HEK293 (cell line): ENCODE results near the gene CKMT2.

Experiments
- CTCF ChIA-PET: fragments of 350-600 bp; formaldehyde crosslinking; extraction: SDS; loops from one replicate; lab custom pipeline; 2021; ENCODE audit warnings: antibody characterized with exemption; lab: Yijun Ruan, JAX
- POLR2A ChIA-PET: fragments of 300-600 bp; formaldehyde crosslinking; extraction: SDS; loops from one replicate; lab custom pipeline; 2020; ENCODE audit warnings: antibody characterized with exemption, inconsistent platforms; lab: Yijun Ruan, JAX
- H3K27ac ChIP-seq: fragments of 200-500 bp; sonication (Bioruptor generic); 2 replicates; pipeline ENCODE4 v1.5.1; 2014; ENCODE audit warnings: low read depth, low read length, control low read depth, inconsistent platforms; ENCODE audit errors: extremely low read depth
- H3K36me3 ChIP-seq, 2 experiments: fragments of 200-500 bp in 1 of 2; sonication (Bioruptor generic) in 1 of 2; 1 replicate in 1 of 2; 2 replicates in 1 of 2; pipeline ENCODE4 v1.5.1; 2014 to 2017; ENCODE audit warnings: inconsistent platforms in 2 of 2, low read length in 2 of 2; ENCODE audit not compliant: control insufficient read depth in 2 of 2, insufficient read depth in 1 of 2
- H3K4me1 ChIP-seq: fragments of 200-500 bp; sonication (Bioruptor generic); 2 replicates; pipeline ENCODE4 v1.5.1; 2014; ENCODE audit warnings: mild to moderate bottlenecking, low read length, inconsistent platforms; ENCODE audit not compliant: control insufficient read depth, insufficient read depth
- H3K4me3 ChIP-seq: 2 replicates; pipeline ENCODE4 v1.5.1; 2011; ENCODE audit warnings: low read depth, mild to moderate bottlenecking, control low read depth, low read length, moderate library complexity
- H3K9me3 ChIP-seq: fragments of 200-500 bp; sonication (Bioruptor generic); 2 replicates; pipeline ENCODE4 v1.5.1; 2014; ENCODE audit warnings: low read depth, low read length, inconsistent platforms; ENCODE audit not compliant: control insufficient read depth, insufficient read depth
- BCL11A ChIP-seq: fragments of 450-650 bp; formaldehyde crosslinking; IDR thresholded peaks from 2 replicates; pipeline ENCODE4 v1.5.1; 2016; ENCODE audit warnings: low read depth, missing biosample characterization, missing genetic modification characterization
- FEZF1 ChIP-seq: fragments of 450-650 bp; formaldehyde crosslinking; IDR thresholded peaks from 2 replicates; pipeline ENCODE4 v1.5.1; 2016; ENCODE audit warnings: missing biosample characterization, missing genetic modification characterization
- GLIS2 ChIP-seq: fragments of 450-650 bp; formaldehyde crosslinking; IDR thresholded peaks from 2 replicates; pipeline ENCODE4 v1.5.1; 2016; ENCODE audit warnings: missing biosample characterization, missing genetic modification characterization
- MEIS1 ChIP-seq: sonication (generic); formaldehyde crosslinking; IDR thresholded peaks from 2 replicates; pipeline ENCODE4 v1.8.1; 2022; ENCODE audit warnings: missing genetic modification reagents, mild to moderate bottlenecking, borderline replicate concordance
- MYNN ChIP-seq: fragments of 450-650 bp; formaldehyde crosslinking; IDR thresholded peaks from 2 replicates; pipeline ENCODE4 v1.5.1; 2016; ENCODE audit warnings: missing biosample characterization, missing genetic modification characterization, borderline replicate concordance
- PRDM1 ChIP-seq: fragments of 450-650 bp; formaldehyde crosslinking; IDR thresholded peaks from 2 replicates; pipeline ENCODE4; 2016; ENCODE audit warnings: missing biosample characterization, missing genetic modification characterization
- SALL2 ChIP-seq: fragments of 450-650 bp; formaldehyde crosslinking; IDR thresholded peaks from 2 replicates; pipeline ENCODE4 v1.5.0; 2017; ENCODE audit warnings: missing biosample characterization, mild to moderate bottlenecking, missing genetic modification characterization, borderline replicate concordance
- SCRT1 ChIP-seq: fragments of 450-650 bp; formaldehyde crosslinking; IDR thresholded peaks from 2 replicates; pipeline ENCODE4 v1.5.1; 2016; ENCODE audit warnings: missing biosample characterization, missing genetic modification characterization, borderline replicate concordance
- TRIM28 ChIP-seq: IDR thresholded peaks from 2 replicates; pipeline ENCODE4 v1.6.1; 2011; ENCODE audit warnings: low read length, control low read depth, borderline replicate concordance
- ZBTB20 ChIP-seq: fragments of 450-650 bp; formaldehyde crosslinking; IDR thresholded peaks from 2 replicates; pipeline ENCODE4 v1.5.1; 2016; ENCODE audit warnings: missing biosample characterization, missing genetic modification characterization
- ZBTB48 ChIP-seq: fragments of 450-650 bp; formaldehyde crosslinking; IDR thresholded peaks from 2 replicates; pipeline ENCODE4 v1.5.1; 2016; ENCODE audit warnings: missing biosample characterization, missing genetic modification characterization
- ZNF112 ChIP-seq: fragments of 450-650 bp; formaldehyde crosslinking; IDR thresholded peaks from 2 replicates; pipeline ENCODE4 v1.5.0; 2017; ENCODE audit warnings: missing biosample characterization, missing genetic modification characterization
- ZNF184 ChIP-seq: fragments of 450-650 bp; IDR thresholded peaks from 2 replicates; pipeline ENCODE4 v1.5.1; 2018; ENCODE audit warnings: missing biosample characterization, mild to moderate bottlenecking, missing genetic modification characterization
- ZNF24 ChIP-seq: fragments of 450-650 bp; formaldehyde crosslinking; IDR thresholded peaks from 2 replicates; pipeline ENCODE4 v1.5.1; 2016; ENCODE audit warnings: missing biosample characterization, missing genetic modification characterization
- ZNF292 ChIP-seq: fragments of 450-650 bp; formaldehyde crosslinking; IDR thresholded peaks from 2 replicates; pipeline ENCODE4 v1.5.1; 2016; ENCODE audit warnings: low read depth, missing biosample characterization, missing genetic modification characterization, borderline replicate concordance
- ZNF302 ChIP-seq: fragments of 450-650 bp; formaldehyde crosslinking; IDR thresholded peaks from 2 replicates; pipeline ENCODE4 v1.5.1; 2016; ENCODE audit warnings: missing biosample characterization, missing genetic modification characterization, low read depth
- ZNF324 ChIP-seq: fragments of 450-650 bp; formaldehyde crosslinking; IDR thresholded peaks from 2 replicates; pipeline ENCODE4 v1.5.1; 2016; ENCODE audit warnings: missing biosample characterization, missing genetic modification characterization
- ZNF473 ChIP-seq: fragments of 450-650 bp; formaldehyde crosslinking; IDR thresholded peaks from 2 replicates; pipeline ENCODE4 v1.5.1; 2017; ENCODE audit warnings: missing biosample characterization, missing genetic modification characterization
- ZNF521 ChIP-seq: fragments of 450-650 bp; formaldehyde crosslinking; IDR thresholded peaks from 2 replicates; pipeline ENCODE4 v1.5.1; 2017; ENCODE audit warnings: missing biosample characterization, mild to moderate bottlenecking, missing genetic modification characterization
- ZNF530 ChIP-seq: fragments of 450-650 bp; formaldehyde crosslinking; IDR thresholded peaks from 2 replicates; pipeline ENCODE4 v1.5.1; 2016; ENCODE audit warnings: low read depth, missing biosample characterization, missing genetic modification characterization
- ZNF548 ChIP-seq: fragments of 450-650 bp; formaldehyde crosslinking; IDR thresholded peaks from 2 replicates; pipeline ENCODE4 v1.5.1; 2016; ENCODE audit warnings: missing biosample characterization, missing genetic modification characterization
- ZNF658 ChIP-seq: fragments of 450-650 bp; formaldehyde crosslinking; IDR thresholded peaks from 2 replicates; pipeline ENCODE4; 2016; ENCODE audit warnings: missing biosample characterization, missing genetic modification characterization
- ZNF768 ChIP-seq: fragments of 450-650 bp; formaldehyde crosslinking; IDR thresholded peaks from 2 replicates; pipeline ENCODE4 v1.5.1; 2018; ENCODE audit warnings: missing biosample characterization, mild to moderate bottlenecking, missing genetic modification characterization
- TF ChIP-seq, protein P1 (sequence below): fragments of 450-650 bp; formaldehyde crosslinking; IDR thresholded peaks from 2 replicates; pipeline ENCODE4 v1.5.1; 2016; ENCODE audit warnings: missing biosample characterization, missing genetic modification characterization
- TF ChIP-seq, protein P2 (sequence below): fragments of 450-650 bp; formaldehyde crosslinking; IDR thresholded peaks from 2 replicates; pipeline ENCODE4 v1.5.1; 2016; ENCODE audit warnings: missing biosample characterization, missing genetic modification characterization
- TF ChIP-seq, protein P3 (sequence below): fragments of 450-650 bp; formaldehyde crosslinking; IDR thresholded peaks from 2 replicates; pipeline ENCODE4 v1.5.1; 2016; ENCODE audit warnings: missing biosample characterization, missing genetic modification characterization
- TF ChIP-seq, protein P4 (sequence below): fragments of 450-650 bp; formaldehyde crosslinking; IDR thresholded peaks from 2 replicates; pipeline ENCODE4 v1.5.1; 2016; ENCODE audit warnings: missing biosample characterization, missing genetic modification characterization
- TF ChIP-seq, protein P5 (sequence below): fragments of 450-650 bp; formaldehyde crosslinking; IDR thresholded peaks from 2 replicates; pipeline ENCODE4 v1.5.1; 2017; ENCODE audit warnings: missing biosample characterization, mild to moderate bottlenecking, missing genetic modification characterization, moderate library complexity
- TF ChIP-seq, protein P6 (sequence below): fragments of 450-650 bp; formaldehyde crosslinking; IDR thresholded peaks from 2 replicates; pipeline ENCODE4 v1.5.1; 2016; ENCODE audit warnings: missing biosample characterization, missing genetic modification characterization
- TF ChIP-seq, protein P7 (sequence below): fragments of 450-650 bp; formaldehyde crosslinking; IDR thresholded peaks from 2 replicates; pipeline ENCODE4 v1.5.1; 2016; ENCODE audit warnings: missing biosample characterization, missing genetic modification characterization

The CKMT2 gene

DNA sequence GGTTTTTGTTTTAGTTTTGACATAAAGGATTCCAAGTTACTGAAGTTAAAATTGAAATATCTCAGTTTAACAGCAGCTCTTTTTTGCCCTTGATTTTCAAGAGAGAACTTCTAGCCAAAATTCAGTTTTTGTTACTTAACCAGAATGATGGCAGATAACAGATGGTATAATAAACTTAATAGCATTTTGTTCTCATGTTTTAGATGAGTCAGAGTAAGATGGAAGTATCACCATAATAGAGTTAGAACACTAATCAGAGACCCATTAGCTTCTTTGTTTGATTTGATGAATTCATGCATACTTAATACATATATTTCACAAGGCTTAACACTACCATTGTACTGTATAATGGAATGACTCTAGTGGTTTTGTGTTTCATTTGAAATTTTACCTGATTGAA, 80.2 kb downstream of the CKMT2 start:
- CTCF ChIA-PET, result interaction anchor here (1.2 kb wide), 2 partner anchors 12 to 14 kb away, joined by 3 read pairs; partner anchors contain the start of gene ZCCHC9

DNA sequence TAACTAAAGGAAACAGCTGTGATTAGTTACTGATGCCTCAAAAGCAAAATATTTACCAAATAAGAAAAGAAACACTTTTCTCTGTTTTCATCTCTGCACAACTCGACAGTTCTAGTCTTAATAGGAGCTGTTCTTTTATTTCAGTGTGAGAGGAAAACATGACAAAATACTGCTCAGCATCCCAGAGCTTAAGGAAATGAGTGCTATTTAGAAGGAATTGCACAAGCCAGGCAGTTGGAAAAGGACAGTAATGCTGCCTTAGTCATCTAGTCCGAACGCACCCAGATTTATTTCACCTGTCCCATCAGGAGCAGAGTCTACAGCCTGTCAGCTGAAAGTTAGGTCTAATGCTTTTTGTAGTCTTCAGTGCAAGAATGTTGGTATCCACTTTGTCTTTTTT, 80.6 kb downstream of the CKMT2 start:
- Histone ChIP-seq H3K4me3 (no peak overlapping the region), H3K9me3 (no peaks in the 10 kb centered on the region), H3K4me1 (no peaks in the 10 kb centered on the region), H3K27ac (no peak overlapping the region), H3K36me3 (peaks cover 19 to 48% of the 10 kb centered on the region in 2 experiments; a peak in 2 of 3 replicates)
- ChIA-PET POLR2A (no interaction called here), CTCF (interaction anchor here (0.6 kb wide), 1 partner anchor 28 kb away, joined by 3 read pairs; no protein-coding TSS in a partner anchor)
- no peak for TF ChIP-seq ZNF658
- TF ChIP-seq MEIS1 (CRISPR knock-in tag), result no peak
- no peak for TF ChIP-seq ZNF292 (tag by site-specific recombination)
- TF ChIP-seq FEZF1 (tag by site-specific recombination), result no peak
- TF ChIP-seq ZNF324 (tag by site-specific recombination), result no peak
- TF ChIP-seq, protein P1, sequence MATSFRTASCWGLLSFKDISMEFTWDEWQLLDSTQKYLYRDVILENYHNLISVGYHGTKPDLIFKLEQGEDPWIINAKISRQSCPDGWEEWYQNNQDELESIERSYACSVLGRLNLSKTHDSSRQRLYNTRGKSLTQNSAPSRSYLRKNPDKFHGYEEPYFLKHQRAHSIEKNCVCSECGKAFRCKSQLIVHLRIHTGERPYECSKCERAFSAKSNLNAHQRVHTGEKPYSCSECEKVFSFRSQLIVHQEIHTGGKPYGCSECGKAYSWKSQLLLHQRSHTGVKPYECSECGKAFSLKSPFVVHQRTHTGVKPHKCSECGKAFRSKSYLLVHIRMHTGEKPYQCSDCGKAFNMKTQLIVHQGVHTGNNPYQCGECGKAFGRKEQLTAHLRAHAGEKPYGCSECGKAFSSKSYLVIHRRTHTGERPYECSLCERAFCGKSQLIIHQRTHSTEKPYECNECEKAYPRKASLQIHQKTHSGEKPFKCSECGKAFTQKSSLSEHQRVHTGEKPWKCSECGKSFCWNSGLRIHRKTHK, result no peak
- TF ChIP-seq, protein P2, sequence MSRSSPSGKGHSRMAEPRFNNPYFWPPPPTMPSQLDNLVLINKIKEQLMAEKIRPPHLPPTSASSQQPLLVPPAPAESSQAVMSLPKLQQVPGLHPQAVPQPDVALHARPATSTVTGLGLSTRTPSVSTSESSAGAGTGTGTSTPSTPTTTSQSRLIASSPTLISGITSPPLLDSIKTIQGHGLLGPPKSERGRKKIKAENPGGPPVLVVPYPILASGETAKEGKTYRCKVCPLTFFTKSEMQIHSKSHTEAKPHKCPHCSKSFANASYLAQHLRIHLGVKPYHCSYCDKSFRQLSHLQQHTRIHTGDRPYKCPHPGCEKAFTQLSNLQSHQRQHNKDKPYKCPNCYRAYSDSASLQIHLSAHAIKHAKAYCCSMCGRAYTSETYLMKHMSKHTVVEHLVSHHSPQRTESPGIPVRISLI, result no peak
- TF ChIP-seq PRDM1 (tag by site-specific recombination), result no peak
- TF ChIP-seq, protein P3, sequence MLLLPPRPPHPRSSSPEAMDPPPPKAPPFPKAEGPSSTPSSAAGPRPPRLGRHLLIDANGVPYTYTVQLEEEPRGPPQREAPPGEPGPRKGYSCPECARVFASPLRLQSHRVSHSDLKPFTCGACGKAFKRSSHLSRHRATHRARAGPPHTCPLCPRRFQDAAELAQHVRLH (tag by site-specific recombination), result no peak
- TF ChIP-seq ZNF24 (tag by site-specific recombination), result no peak

More for the DNA sequence above, 80.2 kb downstream of the CKMT2 start:
- TF ChIP-seq ZNF184 (tag by site-specific recombination) (no peak), SALL2 (tag by site-specific recombination) (no peak), ZNF473 (no peak), ZNF521 (tag by site-specific recombination) (no peak), MYNN (no peak), SCRT1 (no peak), ZNF768 (tag by site-specific recombination) (no peak), ZBTB48 (no peak), ZNF548 (tag by site-specific recombination) (no peak), ZBTB20 (no peak), ZNF112 (tag by site-specific recombination) (no peak), TRIM28 (no peak), ZNF530 (no peak), BCL11A (no peak), GLIS2 (tag by site-specific recombination) (no peak), ZNF302 (tag by site-specific recombination) (no peak)
- TF ChIP-seq, protein P4, sequence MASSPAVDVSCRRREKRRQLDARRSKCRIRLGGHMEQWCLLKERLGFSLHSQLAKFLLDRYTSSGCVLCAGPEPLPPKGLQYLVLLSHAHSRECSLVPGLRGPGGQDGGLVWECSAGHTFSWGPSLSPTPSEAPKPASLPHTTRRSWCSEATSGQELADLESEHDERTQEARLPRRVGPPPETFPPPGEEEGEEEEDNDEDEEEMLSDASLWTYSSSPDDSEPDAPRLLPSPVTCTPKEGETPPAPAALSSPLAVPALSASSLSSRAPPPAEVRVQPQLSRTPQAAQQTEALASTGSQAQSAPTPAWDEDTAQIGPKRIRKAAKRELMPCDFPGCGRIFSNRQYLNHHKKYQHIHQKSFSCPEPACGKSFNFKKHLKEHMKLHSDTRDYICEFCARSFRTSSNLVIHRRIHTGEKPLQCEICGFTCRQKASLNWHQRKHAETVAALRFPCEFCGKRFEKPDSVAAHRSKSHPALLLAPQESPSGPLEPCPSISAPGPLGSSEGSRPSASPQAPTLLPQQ, result no peak
- TF ChIP-seq, protein P5, sequence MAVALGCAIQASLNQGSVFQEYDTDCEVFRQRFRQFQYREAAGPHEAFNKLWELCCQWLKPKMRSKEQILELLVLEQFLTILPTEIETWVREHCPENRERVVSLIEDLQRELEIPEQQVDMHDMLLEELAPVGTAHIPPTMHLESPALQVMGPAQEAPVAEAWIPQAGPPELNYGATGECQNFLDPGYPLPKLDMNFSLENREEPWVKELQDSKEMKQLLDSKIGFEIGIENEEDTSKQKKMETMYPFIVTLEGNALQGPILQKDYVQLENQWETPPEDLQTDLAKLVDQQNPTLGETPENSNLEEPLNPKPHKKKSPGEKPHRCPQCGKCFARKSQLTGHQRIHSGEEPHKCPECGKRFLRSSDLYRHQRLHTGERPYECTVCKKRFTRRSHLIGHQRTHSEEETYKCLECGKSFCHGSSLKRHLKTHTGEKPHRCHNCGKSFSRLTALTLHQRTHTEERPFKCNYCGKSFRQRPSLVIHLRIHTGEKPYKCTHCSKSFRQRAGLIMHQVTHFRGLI (tag by site-specific recombination), result no peak
- TF ChIP-seq, protein P6, sequence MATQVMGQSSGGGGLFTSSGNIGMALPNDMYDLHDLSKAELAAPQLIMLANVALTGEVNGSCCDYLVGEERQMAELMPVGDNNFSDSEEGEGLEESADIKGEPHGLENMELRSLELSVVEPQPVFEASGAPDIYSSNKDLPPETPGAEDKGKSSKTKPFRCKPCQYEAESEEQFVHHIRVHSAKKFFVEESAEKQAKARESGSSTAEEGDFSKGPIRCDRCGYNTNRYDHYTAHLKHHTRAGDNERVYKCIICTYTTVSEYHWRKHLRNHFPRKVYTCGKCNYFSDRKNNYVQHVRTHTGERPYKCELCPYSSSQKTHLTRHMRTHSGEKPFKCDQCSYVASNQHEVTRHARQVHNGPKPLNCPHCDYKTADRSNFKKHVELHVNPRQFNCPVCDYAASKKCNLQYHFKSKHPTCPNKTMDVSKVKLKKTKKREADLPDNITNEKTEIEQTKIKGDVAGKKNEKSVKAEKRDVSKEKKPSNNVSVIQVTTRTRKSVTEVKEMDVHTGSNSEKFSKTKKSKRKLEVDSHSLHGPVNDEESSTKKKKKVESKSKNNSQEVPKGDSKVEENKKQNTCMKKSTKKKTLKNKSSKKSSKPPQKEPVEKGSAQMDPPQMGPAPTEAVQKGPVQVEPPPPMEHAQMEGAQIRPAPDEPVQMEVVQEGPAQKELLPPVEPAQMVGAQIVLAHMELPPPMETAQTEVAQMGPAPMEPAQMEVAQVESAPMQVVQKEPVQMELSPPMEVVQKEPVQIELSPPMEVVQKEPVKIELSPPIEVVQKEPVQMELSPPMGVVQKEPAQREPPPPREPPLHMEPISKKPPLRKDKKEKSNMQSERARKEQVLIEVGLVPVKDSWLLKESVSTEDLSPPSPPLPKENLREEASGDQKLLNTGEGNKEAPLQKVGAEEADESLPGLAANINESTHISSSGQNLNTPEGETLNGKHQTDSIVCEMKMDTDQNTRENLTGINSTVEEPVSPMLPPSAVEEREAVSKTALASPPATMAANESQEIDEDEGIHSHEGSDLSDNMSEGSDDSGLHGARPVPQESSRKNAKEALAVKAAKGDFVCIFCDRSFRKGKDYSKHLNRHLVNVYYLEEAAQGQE (tag by site-specific recombination), result no peak
- TF ChIP-seq, protein P7, sequence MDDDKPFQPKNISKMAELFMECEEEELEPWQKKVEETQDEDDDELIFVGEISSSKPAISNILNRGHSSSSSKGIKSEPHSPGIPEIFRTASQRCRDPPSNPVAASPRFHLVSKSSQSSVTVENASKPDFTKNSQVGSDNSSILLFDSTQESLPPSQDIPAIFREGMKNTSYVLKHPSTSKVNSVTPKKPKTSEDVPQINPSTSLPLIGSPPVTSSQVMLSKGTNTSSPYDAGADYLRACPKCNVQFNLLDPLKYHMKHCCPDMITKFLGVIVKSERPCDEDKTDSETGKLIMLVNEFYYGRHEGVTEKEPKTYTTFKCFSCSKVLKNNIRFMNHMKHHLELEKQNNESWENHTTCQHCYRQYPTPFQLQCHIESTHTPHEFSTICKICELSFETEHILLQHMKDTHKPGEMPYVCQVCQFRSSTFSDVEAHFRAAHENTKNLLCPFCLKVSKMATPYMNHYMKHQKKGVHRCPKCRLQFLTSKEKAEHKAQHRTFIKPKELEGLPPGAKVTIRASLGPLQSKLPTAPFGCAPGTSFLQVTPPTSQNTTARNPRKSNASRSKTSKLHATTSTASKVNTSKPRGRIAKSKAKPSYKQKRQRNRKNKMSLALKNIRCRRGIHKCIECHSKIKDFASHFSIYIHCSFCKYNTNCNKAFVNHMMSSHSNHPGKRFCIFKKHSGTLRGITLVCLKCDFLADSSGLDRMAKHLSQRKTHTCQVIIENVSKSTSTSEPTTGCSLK (tag by site-specific recombination), result no peak
- peaks cover 19 to 48% of the 10 kb centered on the region in 2 experiments; a peak in 2 of 3 replicates for H3K36me3 ChIP-seq
- no peaks in the 10 kb centered on the region for H3K4me1 ChIP-seq
- POLR2A ChIA-PET, result no interaction called here
- no peak overlapping the region for H3K4me3 ChIP-seq
- no peaks in the 10 kb centered on the region for H3K9me3 ChIP-seq
- no peak overlapping the region for H3K27ac ChIP-seq
